GM06990 (cell line): Measurements from ENCODE around the gene YRDC.

Source experiments
- DNase-seq: peaks from one replicate; pipeline ENCODE4 v3.0.0-alpha.2; 2011; ENCODE audit not compliant: insufficient read length; ENCODE audit errors: extremely low read depth
- H3K27me3 ChIP-seq: replicated peaks from 2 replicates; pipeline ENCODE4 v1.6.0; 2011; ENCODE audit warnings: low read length; ENCODE audit not compliant: control insufficient read depth, insufficient read depth
- H3K36me3 ChIP-seq: 2 replicates; pipeline ENCODE4 v1.5.1; 2011; ENCODE audit warnings: low read length; ENCODE audit not compliant: control insufficient read depth, insufficient read depth
- H3K4me3 ChIP-seq: replicated peaks from 2 replicates; pipeline ENCODE4 v1.5.1; 2011; ENCODE audit warnings: low read depth, mild to moderate bottlenecking, control low read depth, low read length
- CTCF ChIP-seq: IDR thresholded peaks from 2 replicates; pipeline ENCODE4 v1.5.1; 2011; ENCODE audit warnings: low read length, control low read depth, mild to moderate bottlenecking, inconsistent platforms; ENCODE audit not compliant: insufficient read depth, poor library complexity, severe bottlenecking

Gene YRDC

DNA sequence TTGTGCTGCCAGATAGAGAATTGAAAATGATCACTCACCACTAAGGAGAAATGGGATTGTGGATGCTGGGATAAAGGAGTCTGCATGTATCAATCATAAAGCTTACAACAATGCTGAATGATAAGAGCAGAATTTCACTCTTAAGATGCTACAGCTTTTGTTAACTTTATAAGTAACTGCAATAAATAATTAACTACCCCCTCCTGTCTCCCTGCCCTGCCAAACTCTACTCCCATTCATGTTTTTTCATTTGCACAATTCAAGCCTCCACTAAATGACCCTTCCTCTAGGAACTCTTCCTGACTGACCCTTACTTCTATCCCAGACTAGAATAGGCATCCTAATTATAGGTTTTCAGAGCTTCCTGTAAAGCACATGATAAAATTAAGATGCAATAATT, 36.5 kb upstream of the YRDC start:
- Histone ChIP-seq H3K27me3 (no peaks in the 10 kb centered on the region), H3K36me3 (peaks cover 10% of the 10 kb centered on the region), H3K4me3 (no peak overlapping the region)
- no peak for TF ChIP-seq CTCF
- no peak for DNase-seq

GRCh38 chr1:37841652-37842051, 33.6 kb upstream of the YRDC start:
- Histone ChIP-seq H3K36me3 (peaks cover 13% of the 10 kb centered on the region), H3K27me3 (no peaks in the 10 kb centered on the region), H3K4me3 (no peak overlapping the region)
- no peak for DNase-seq
- no peak for TF ChIP-seq CTCF

- H3K36me3 ChIP-seq = peaks cover 13% of the 10 kb centered on the region
- no peaks in the 10 kb centered on the region for H3K27me3 ChIP-seq
- no peak for TF ChIP-seq CTCF
Measured at GRCh38 chr1:37840711-37841110, 32.7 kb upstream of the YRDC start.

GRCh38 chr1:37839676-37840075, 31.7 kb upstream of the YRDC start:
- no peaks in the 10 kb centered on the region for H3K27me3 ChIP-seq

More at GRCh38 chr1:37840711-37841110, 32.7 kb upstream of the YRDC start:
- DNase-seq = no peak
- no peak overlapping the region for H3K4me3 ChIP-seq

DNA sequence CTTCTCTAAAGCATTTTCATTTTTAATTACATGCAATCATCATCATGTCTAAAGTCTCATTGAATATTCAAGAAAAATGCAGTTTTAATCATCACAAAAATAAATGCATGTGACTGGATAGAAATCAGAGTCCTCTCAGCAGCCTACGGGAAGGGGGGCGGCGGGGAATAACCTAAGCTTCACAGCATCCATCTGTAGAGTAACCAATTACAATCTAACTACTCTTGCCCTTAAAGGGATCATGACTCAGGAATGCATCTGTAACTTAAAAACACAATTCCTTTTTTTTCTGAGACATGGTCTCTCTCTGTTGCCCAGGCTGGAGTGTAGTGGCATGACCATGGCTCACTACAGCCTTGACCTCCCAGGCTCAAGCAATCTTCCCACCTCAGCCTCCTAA, 28.8 kb upstream of the YRDC start:
- H3K4me3 ChIP-seq = no peak overlapping the region
- H3K27me3 ChIP-seq = no peaks in the 10 kb centered on the region
- TF ChIP-seq CTCF = no peak
- no peak for DNase-seq
- peaks cover 20% of the 10 kb centered on the region for H3K36me3 ChIP-seq

More at GRCh38 chr1:37839676-37840075, 31.7 kb upstream of the YRDC start:
- Histone ChIP-seq H3K36me3 (peaks cover 13% of the 10 kb centered on the region), H3K4me3 (no peak overlapping the region)
- no peak for TF ChIP-seq CTCF
- DNase-seq = no peak

GRCh38 chr1:37831809-37832208, 23.8 kb upstream of the YRDC start:
- no peak overlapping the region for H3K4me3 ChIP-seq
- H3K27me3 ChIP-seq = no peaks in the 10 kb centered on the region
- peaks cover 13% of the 10 kb centered on the region for H3K36me3 ChIP-seq
- no peak for TF ChIP-seq CTCF
- no peak for DNase-seq
